ENCODE data around the gene FGF6. TPM values are rescaled to one million over a fixed set of nuclear protein-coding genes. Genes with fewer than 3 reads are reported as not detected.

FGF6 gene
- total RNA-seq, 1 experiment from 2014 or later, result not detected

- Histone ChIP-seq H3K4me2 (no peak overlapping the region), H3K36me3 (ENCODE audit: low read depth) (no peaks in the 10 kb centered on the region), H4K20me1 (ENCODE audit: insufficient read depth) (no peaks in the 10 kb centered on the region), H3K4me1 (replicated peaks; ENCODE audit: insufficient read depth) (no peaks in the 10 kb centered on the region), H3K27ac (no peak overlapping the region), H3K27me3 (ENCODE audit: insufficient read depth, low read depth) (peaks cover 97% of the 10 kb centered on the region), H3F3A (ENCODE audit: insufficient read depth, low read depth) (no peaks in the 10 kb centered on the region), H3K4me3 (no peak overlapping the region), H3K9me3 (ENCODE audit: insufficient read depth, low read depth) (no peaks in the 10 kb centered on the region), H3K9me2 (ENCODE audit: insufficient read depth) (no peaks in the 10 kb centered on the region), H2AFZ (no peak overlapping the region), H3K79me2 (ENCODE audit: low read depth) (no peaks in the 10 kb centered on the region)
- no TSS peak for BruUV-seq (replicated peaks)
- ChIA-PET POLR2A (ENCODE audit: unreplicated experiment) (no interaction called here), CTCF (no interaction called here)
- TF ChIP-seq EZH2 (IDR thresholded peaks at IDR 0.05; ENCODE audit: low read depth), result no peak
- no peak for TF ChIP-seq CTCF (conservative IDR thresholded peaks at IDR 0.05)
- intact Hi-C loops (cut with micrococcal nuclease; ENCODE audit: unreplicated experiment), result no loop called here
- DNase-seq, result no peak
These were observed 10.1 kb downstream of the FGF6 start for GRCh38 chr12:4435537-4435936.

GRCh38 chr12:4434706-4435425 lies 10.7 kb downstream of the FGF6 start:
- Histone ChIP-seq H3F3A (ENCODE audit: insufficient read depth, low read depth) (no peaks in the 10 kb centered on the region), H2AFZ (no peak overlapping the region), H3K4me1 (replicated peaks; ENCODE audit: insufficient read depth) (no peaks in the 10 kb centered on the region), H3K27ac (no peak overlapping the region), H3K27me3 (ENCODE audit: insufficient read depth, low read depth) (peaks cover 95% of the 10 kb centered on the region), H3K9me3 (ENCODE audit: insufficient read depth, low read depth) (no peaks in the 10 kb centered on the region), H3K4me3 (no peak overlapping the region), H3K4me2 (no peak overlapping the region), H4K20me1 (ENCODE audit: insufficient read depth) (no peaks in the 10 kb centered on the region), H3K79me2 (ENCODE audit: low read depth) (no peaks in the 10 kb centered on the region), H3K36me3 (ENCODE audit: low read depth) (no peaks in the 10 kb centered on the region), H3K9me2 (ENCODE audit: insufficient read depth) (no peaks in the 10 kb centered on the region)
- intact Hi-C loops (cut with micrococcal nuclease; ENCODE audit: unreplicated experiment), result no loop called here
- no TSS peak for BruUV-seq (replicated peaks)
- POLR2A ChIA-PET (ENCODE audit: unreplicated experiment), result no interaction called here
- CTCF ChIA-PET, result no interaction called here
- no peak for DNase-seq
- TF ChIP-seq EZH2 (IDR thresholded peaks at IDR 0.05; ENCODE audit: low read depth) (no peak), CTCF (conservative IDR thresholded peaks at IDR 0.05) (no peak)

GRCh38 chr12:4434301-4434700 lies 11.3 kb downstream of the FGF6 start:
- Histone ChIP-seq H3K9me2 (ENCODE audit: insufficient read depth) (no peaks in the 10 kb centered on the region), H3K27me3 (ENCODE audit: insufficient read depth, low read depth) (peaks cover 95% of the 10 kb centered on the region), H3K36me3 (ENCODE audit: low read depth) (no peaks in the 10 kb centered on the region), H4K20me1 (ENCODE audit: insufficient read depth) (no peaks in the 10 kb centered on the region), H3K4me3 (no peak overlapping the region), H3K4me1 (replicated peaks; ENCODE audit: insufficient read depth) (no peaks in the 10 kb centered on the region), H3K79me2 (ENCODE audit: low read depth) (no peaks in the 10 kb centered on the region), H3K9me3 (ENCODE audit: insufficient read depth, low read depth) (no peaks in the 10 kb centered on the region), H3F3A (ENCODE audit: insufficient read depth, low read depth) (no peaks in the 10 kb centered on the region), H3K27ac (no peak overlapping the region), H3K4me2 (no peak overlapping the region), H2AFZ (no peak overlapping the region)
- CTCF ChIA-PET, result no interaction called here
- POLR2A ChIA-PET (ENCODE audit: unreplicated experiment), result no interaction called here
- no peak for TF ChIP-seq EZH2 (IDR thresholded peaks at IDR 0.05; ENCODE audit: low read depth)
- no peak for TF ChIP-seq CTCF (conservative IDR thresholded peaks at IDR 0.05)
- no TSS peak for BruUV-seq (replicated peaks)
- no peak for DNase-seq
- intact Hi-C loops (cut with micrococcal nuclease; ENCODE audit: unreplicated experiment), result no loop called here
